Esophagus mucosa (tissue), 1 donor: ENCODE measurements around the gene NCF4. TPM values are rescaled to one million over a fixed set of nuclear protein-coding genes. Genes with fewer than 3 reads are reported as not detected.

Source experiments
- ATAC-seq: fragments of 200-7000 bp; cut with Tn5 transposase; one replicate; pipeline ENCODE4 v1.9.1; 2020
- total RNA-seq: library from RNA; stranded (reverse); gene quantifications from one replicate; pipeline ENCODE4 v1.2.4, GENCODE V29; 2023
- donor health status: DM: yes; HTN: yes; CAD: no.

The NCF4 gene
- total RNA-seq, 1 donor from 2014 or later: 1.8 TPM

DNA sequence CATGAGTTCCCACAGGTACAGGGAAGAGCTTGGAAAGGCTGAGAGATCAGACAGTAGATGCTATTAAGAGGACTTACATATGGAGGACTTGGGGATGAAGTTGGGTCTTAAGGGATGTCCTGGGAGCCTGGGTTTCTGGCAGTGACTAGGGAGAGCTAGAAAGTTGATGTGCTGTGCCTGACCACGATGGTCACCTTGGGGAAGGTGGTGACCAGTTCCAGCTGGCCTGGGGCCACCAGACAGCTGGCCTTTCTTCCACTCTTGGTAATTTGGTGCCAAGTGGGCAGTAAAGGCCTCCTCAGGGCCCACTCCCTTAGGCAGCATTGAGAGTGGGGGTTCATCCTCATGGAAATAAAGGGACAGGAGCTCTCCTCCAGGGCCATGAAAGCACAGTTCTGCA lies 38.7 kb downstream of the NCF4 start:
- ATAC-seq: no peak

DNA sequence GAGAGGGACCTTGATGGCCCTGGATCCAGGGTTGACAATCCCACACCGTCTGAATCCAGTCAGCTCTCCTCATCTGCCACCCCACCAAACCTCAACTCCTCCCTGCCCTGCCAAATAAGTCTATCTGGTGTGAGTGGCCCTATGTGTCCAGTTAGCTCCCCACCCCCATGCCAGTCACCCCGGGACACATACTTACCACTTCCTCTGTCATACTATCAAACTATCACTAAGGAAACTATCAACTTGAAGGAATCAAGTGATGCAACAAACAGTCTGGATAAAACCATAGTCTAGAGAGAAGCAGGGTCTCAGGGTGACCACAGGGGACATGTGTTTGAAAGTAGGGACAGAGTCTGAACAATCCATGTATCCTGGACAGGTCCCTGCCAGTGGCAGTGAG lies 39.4 kb downstream of the NCF4 start:
- no peak for ATAC-seq

DNA sequence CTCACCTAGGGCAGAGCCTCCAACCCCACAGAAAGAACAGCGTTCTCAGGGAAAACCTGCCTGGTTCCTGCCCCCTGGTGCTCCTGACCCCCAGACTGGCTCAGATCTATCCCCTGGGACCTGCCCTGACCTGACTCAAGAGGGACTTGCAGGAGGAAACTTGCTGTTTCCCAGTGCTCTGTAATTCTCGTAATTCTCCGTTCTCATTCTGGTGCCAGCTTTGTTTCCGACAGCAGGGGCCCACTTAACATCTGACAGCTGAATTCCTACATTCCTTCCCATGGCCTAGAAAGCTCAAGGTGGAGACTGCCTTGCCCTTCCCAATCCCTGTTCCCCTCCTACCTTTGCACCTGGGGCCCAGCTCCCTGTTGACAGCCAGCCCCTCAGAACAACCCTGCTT lies 40.1 kb downstream of the NCF4 start:
- no peak for ATAC-seq

DNA sequence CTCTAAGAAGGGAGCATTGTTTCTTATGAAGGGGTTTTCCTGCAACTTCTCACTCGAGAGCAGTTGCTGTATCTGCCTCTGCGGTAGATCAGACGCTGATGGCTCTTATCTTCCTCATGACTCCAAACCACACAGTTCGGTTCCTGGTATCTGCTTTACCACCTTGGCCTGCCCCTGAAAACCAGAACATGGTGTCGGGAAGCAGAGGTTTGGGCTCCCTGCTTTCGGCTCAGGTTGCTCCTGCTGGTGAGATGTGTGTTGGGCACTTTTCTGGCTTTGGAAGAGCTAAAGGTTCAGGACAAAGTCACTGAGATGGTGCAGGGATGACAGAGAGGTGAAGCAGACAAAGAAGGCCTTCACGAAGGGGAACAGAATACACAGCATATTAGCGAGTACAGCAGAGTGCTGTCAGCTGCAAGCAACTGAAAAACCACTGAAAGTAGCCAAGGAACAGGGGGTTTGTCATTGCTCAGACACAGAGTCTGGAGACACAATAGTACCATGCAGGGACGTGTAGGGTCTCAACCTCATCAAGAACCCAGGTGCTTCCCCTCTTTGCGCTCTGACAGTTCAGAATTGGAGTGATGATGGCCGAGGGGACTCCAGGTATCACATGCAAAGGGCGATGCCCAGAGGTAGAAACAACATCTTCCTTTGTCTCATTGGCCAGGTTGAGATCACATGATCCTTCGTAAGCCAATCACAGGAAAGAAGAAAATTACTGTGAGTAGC lies 40.8 kb downstream of the NCF4 start:
- no peak for ATAC-seq

DNA sequence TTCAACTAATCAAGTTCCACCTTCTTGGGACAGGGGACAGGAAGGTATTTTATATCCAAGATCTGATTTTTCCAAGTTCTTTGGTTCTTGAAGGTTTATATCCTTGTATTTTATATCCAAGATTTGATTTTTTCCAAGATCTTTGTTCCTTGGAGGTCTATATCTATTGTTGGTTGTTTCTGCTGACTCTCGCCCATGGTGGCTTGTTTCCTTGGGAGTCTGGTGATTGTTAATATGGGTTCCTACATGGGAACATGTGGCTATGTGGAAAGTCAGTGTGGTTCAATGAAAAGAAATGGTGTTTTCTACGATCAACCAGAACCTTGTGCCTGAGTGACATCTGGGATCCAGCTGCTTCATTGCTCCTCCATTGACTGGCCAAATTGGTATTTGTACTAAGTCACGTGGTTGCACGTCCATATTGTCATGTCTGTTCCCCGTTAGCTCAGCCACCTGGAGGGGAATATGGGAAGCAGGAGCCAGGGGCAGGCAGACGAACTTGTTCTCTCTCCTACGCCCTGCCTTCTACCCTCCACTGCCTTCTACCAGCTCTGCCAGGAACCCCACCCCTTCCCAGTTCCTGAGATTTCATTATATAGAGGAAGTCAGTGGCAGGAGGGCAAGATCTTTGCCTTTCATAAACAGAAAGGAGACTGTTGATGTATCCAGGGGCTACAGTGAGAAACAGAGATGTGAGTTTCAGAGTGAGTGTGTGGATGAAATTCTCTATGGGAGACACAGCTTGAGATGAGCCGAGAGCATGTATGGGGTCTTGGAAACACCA lies 41.5 kb downstream of the NCF4 start:
- ATAC-seq: peak; percentile 22

DNA sequence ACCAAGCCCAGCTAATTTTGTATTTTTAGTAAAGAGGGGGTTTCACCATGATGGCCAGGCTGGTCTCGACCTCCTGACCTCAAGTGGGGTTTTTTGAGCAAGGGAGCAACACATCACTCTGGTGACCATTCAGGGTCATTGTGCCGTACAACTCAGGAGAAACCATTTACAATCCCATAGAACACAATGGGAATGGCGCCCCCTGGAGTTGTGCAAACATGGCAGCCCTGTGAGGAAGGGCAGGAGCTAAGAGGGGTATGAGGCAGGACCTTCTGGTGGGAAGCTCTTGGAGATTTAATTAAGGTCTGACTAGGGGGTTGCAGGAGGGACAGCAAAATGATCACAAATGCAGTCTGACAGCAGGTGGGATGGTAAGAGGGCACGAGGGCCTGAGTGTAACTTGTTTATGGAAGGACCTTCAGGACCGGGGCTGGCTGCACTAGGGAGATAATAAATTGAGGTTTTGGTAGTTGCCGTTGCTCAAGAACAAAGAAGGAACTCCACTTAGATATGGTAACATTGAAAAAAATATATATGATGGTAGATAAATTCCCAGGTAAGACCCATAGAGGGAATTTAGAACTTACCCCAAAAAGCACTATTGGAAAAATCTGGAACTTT lies 43.6 kb downstream of the NCF4 start:
- no peak for ATAC-seq

DNA sequence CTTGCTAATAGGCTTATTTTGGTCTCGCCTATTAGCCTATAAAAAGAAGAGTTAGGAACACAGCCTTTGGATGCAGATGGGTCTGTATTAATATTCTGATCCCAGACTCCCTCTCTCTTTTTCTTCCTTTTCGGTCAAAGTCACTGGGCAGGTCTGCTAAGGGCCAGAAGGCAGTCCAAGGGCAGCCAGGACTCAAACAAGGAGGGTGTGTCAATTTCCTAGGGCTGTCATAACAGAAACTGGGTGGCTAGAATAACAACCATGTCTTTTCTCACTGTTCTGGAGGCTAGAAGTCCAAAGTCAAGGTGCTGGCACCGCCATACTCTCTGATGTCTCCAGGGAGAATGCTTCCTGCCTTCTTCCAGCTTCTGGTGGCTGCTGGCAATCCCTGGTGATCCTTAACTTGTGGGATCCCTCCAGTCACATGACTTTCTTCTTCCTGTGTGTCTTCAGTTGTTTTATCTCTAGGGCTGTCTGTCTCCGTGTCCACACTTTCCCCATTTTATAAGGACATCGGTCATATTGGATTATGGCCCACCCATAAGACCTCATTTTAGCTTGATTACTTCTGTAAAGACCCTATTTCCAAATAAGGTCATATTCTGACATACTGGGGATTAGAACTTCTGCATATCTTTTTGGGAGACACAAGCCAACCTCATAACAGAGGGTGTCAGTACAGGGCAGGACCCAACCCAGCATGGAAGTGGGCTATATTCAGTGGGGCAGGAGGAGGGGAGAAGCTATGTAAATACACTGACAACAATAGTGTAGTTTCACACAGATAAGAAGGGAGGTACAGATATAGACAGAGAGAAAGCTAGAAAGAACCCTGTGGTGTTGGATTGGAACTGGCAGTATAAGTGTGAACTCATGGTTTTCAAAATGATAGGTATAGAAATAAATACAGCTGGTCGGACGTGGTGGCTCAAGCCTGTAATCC lies 46.7 kb downstream of the NCF4 start:
- no peak for ATAC-seq

DNA sequence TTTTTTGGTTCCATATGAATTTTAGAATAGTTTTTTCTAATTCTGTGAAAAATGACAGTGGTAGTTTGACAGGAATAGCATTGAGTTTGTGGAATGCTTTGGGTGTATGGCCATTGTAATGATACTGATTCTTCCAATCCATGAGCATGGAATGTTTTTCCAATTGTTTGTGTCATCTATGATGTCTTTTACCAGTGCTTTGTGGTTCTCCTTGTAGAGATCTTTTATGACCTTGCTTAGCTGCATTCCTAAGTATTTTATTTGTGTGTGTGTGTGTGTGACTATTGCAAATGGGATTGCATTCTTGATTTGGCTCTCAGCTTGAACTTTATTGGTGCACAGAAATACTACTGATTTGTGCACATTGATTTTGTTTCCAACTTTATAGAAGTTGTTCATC lies 49.7 kb downstream of the NCF4 start:
- ATAC-seq: no peak

DNA sequence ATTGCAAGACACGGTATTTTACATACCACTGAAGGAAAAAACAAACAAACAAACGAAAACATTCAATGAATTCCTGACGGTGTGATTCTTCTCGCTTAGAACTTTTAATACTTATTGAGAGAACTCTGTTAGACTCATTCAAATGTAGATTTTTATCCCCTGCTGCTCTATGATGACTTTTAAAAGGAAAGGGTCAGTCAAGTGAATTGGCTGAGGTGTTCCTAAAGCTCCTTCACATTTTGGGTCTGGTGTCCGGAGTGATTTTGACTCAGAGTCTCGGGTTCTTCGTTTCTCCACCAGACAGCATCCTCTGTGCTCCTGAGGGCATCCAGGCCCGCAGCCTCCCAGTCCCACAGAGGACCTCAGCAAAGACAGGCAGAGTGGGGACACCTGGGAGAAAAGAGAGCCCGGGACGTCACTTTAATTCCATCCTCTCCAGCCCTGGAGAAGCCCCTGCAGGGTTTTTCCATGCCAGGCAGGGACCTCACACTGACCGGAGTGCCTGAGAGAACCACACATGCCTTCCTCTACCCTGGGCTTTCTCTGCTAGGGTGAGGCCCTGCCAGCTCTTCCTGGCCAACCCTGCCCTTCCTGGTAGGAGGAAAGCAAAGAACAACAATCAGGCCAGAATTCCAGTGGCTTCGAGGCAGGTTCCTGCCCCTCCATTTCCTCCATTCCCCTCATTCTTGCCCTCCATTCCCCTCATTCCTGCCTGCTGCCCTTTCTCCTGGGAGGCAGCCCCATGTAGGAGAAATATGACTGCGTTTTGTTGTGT lies 51.3 kb downstream of the NCF4 start:
- no peak for ATAC-seq

DNA sequence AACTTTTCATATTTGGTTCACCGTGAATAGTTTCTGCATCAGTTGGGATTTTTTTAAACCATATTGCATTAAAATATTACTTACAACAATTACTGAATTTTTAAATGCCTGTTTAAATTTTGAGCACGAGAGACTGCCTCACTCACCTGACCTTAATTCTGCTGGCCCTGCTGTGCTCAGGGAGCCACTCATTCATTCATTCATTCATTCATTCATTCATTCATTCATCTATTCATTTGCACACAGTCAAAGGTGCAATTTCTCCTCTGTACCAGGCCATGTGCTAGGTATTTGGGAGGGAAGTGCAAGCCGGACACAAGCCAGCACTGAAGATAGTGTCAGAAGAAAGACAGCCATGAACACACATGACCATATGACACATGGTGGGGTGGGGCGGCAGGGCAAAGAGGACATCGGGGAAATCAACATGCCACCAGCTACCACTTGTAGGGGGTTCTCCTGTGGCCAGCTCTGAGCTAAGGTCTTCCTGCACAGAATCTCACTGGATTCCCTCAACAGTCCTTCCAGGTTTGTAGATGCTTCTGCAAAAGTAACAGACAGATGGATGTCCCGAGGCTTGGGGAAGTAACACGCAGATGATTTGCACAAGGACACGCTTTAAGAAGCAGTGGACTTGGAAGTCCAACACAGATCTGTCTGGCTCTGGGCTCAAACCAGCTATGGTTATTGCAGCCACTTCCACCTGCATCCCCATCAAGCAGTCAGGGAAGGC lies 52.1 kb downstream of the NCF4 start:
- ATAC-seq: no peak

DNA sequence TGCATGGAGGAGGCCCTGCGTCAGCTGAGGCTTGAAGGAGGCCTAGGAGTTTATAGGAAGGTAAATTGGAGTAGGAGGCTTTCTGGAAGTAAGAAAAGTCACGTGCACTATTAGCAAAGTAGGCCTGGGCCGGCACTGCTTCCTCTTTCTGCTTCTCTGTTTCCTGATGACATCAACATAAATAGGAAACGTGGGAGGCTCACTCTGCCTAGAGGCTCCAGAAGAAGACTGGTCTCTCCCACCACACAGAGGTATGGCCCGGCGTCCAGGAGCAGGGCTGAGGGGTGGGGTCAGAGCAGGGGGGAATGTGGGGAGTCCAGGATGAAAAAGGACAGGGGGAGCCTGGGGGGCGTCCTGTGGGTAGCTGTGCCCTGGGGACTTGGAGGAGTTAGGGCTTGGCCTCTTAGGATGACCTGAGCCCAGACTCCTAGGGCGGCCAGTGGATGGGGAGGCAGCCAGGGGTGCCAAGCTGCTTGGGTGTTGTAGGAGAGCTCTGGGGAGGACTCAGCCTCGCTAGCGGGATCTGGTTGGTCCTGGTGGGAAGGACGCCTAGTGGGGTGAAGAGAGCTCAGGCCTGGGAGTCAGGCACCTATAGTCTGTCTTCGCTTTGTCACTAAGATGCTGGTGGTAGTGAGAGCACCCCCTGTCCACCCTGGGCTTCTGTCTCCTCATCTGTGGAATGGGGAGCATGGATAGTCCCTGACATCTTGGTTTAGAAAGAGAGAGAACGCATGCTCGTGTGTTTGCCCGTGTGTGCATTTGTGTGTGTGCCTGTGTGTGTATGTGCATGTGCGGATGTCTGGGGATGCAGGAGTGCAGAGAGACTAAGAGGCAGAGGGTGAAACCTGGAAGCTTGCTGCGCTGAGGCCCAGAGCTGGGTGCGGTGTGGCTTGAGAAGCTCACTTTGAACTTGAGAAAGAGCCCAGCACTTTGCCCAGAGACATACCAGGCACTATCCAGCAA lies 52.9 kb downstream of the NCF4 start, which contains the start of gene CSF2RB:
CSF2RB (plus strand) TSS at position 202 of the 963 bp plus-strand sequence. CDS start 8,580 bp downstream, outside the sequence.
- peak; percentile 53 for ATAC-seq

DNA sequence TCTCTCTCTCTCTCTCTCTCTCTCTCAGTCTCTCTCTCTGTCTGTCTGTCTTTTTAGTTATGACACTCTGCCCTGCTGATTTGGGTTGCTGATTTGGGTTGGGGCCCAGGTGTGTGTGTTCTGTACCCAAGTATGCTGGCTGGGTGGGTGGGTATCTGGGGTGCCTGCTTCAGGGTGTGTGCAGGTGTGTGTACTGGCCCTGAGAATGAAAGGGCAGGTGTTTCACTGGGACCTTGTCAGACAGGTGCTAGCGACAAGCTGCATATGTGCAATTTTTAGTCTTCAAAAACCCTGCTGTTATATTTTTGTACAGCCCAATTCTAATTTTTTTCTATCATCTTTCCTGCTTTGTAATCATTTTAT lies 53.6 kb downstream of the NCF4 start:
- ATAC-seq: peak; percentile 32

DNA sequence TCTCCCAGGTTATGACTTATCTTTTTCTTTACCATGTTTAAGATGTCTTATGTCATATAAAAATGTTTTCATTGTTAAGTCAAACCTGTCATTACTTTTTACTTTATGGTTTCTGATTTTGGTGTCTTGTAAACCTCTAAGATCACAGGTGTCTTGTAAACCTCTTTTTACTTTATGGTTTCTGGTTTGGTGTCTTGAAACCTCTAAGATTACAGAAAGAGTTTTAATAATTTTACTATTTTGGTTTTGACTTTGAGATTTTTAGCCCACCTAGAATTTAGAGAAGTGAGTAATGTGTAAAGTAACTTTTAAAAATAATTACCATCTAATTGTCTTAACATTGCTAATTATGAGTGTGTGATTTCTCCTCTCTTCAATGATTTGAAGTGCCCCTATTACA lies 55.2 kb downstream of the NCF4 start:
- no peak for ATAC-seq

DNA sequence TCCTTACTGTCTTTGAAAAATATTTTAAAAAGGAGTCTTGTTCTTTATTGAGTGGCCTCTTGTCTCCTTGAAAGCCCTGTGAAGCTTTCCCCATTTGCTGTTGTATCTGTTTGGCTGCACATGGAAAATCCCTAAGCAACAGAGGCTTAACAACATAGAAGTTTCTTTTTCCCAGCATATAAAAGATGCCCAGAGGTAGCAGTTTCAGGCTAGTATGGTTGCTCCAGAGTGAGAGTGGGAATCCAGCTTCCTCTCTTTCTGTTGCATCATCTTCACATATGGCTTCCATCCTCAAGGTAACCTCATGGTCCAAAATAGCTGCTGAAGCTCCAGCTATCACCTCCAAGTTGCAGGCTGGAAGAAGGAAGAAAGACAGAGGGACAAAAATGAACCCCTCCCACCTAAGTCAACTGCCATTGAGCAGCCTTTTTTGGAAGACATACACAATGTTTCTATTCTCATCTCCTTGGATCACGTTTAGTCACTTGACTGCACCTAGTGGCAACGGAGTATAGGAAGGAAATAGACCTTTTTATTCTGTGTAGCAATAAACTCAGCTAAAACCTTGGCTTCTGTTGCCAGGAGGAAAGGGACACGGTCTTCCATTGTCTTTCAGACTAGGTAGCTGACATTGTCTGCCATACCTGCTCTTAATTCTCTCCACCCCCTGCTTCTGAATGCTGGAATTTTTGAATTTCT lies 57.9 kb downstream of the NCF4 start:
- ATAC-seq: no peak

DNA sequence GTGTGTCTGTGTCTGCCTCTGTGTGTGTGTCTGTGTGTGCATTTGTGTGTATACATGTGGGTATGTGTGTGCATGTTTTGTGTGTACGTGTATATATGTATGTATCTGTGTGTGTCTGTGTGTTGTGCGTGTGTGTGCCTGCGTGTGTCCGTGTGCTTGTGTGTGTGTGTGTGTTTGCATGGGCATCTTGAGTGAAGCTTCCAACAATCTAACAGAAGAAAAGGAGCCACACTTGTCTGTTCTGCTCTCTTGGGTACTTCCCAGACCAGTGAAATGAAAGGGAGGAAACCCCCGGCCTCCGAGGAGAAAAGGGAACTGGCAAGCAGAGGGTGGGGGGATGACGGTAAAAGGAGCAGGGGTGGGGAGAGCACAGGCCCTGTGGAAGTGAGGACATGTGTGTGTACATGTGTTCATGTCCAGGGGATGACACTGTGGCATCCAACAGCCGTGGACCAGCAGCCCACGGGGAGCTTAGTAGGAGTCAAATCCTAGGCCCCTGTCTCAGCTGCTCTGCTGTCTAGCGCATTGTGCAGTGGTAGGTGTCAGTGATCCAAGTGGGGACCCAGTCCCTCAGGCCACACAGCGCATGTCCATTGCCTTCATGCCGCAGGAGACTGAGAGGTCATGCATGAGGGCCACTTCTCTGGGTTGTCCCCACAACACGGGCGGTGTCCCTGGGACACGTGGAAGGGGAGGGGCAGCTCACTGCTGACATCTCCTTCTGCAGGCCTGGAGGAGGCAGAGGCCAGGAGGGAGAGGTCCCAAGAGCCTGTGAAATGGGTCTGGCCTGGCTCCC lies 60.7 kb downstream of the NCF4 start:
- ATAC-seq: peak; percentile 11

DNA sequence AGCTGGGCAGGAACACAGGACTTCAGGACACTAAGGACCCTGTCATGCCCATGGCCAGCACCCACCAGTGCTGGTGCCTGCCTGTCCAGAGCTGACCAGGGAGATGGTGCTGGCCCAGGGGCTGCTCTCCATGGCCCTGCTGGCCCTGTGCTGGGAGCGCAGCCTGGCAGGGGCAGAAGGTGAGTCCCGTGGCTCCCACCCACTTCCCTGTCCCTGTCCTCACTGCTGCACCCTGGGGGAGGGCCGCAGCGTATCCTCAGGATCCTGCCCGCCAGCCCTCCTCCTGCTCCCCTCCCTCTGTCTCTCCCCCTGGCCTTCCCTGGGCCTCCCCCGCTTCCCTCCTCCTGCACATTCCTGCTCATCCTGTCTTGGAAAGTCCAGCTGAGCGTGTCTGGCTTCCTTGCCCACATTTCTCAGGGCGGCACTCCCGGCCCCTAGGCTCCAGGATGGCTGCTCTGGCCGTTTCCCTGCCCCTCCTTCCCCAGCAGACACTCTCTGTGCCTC lies 61.4 kb downstream of the NCF4 start:
- ATAC-seq: peak; percentile 36

DNA sequence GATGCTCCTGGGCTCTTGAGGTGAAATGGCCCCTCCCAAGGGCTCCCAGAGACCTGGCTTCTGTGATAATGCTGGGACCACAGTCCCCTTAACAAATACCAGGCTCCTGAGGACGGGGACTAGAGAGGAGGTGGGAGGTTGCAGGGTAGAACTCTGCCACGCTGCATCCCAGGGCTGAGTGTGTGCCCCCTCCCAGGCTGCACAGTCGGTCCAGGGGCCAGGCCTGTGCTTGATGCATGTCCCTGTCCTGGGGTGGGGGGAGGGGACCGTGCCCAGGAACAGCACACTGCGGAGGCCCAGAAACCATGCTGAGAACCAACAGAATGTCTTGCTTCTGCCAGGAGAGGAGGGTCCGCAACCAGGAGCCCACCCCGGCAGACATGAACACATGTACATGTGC lies 61.9 kb downstream of the NCF4 start:
- ATAC-seq: peak; percentile 9
